PFSK-1 (cell line): Measurements from ENCODE around the gene DSP.

Source experiments
- FOXP2 ChIP-seq: optimal IDR thresholded peaks from 2 replicates; pipeline ENCODE3; 2011; ENCODE audit warnings: borderline replicate concordance, control low read depth, inconsistent platforms; ENCODE audit not compliant: insufficient read depth; ENCODE audit errors: extremely low read length, extremely low read depth
- POLR2AphosphoS5 ChIP-seq: IDR thresholded peaks from 2 replicates; pipeline ENCODE4 v1.6.1; 2012; ENCODE audit warnings: low read depth, mild to moderate bottlenecking, control low read depth, low read length, moderate library complexity
- REST ChIP-seq, 2 experiments: IDR thresholded peaks; 2 replicates each; pipeline versions ENCODE4 v1.6.1 to v1.8.0; 2011 to 2012; ENCODE audit warnings: low read depth in 2 of 2, low read length in 2 of 2, control low read depth in 1 of 2, inconsistent platforms in 1 of 2, mild to moderate bottlenecking in 1 of 2, moderate library complexity in 1 of 2; ENCODE audit not compliant: insufficient read depth in 1 of 2
- SIN3A ChIP-seq: IDR thresholded peaks from 2 replicates; pipeline ENCODE4 v1.6.1; 2012; ENCODE audit warnings: mild to moderate bottlenecking, low read length, moderate library complexity, borderline replicate concordance; ENCODE audit not compliant: insufficient read depth
- TAF1 ChIP-seq: IDR thresholded peaks from 2 replicates; pipeline ENCODE4 v1.6.1; 2012; ENCODE audit warnings: low read length, control low read depth, borderline replicate concordance; ENCODE audit not compliant: insufficient read depth

DSP gene

GRCh38 chr6:7561153-7561964, 19.9 kb downstream of the DSP start:
- no peak for TF ChIP-seq REST (IDR thresholded peaks at IDR 0.05; ENCODE audit: insufficient read depth in 1 of 2, low read depth in 2 of 2, low read length in 2 of 2)
- no peak for TF ChIP-seq SIN3A
- TF ChIP-seq TAF1, result no peak
- TF ChIP-seq POLR2AphosphoS5, result no peak
- no peak for TF ChIP-seq FOXP2

- no peak for TF ChIP-seq SIN3A
- no peak for TF ChIP-seq REST (IDR thresholded peaks at IDR 0.05; ENCODE audit: insufficient read depth in 1 of 2, low read depth in 2 of 2, low read length in 2 of 2)
- no peak for TF ChIP-seq TAF1
- TF ChIP-seq POLR2AphosphoS5, result no peak
- TF ChIP-seq FOXP2, result no peak
These were observed 21.3 kb downstream of the DSP start for GRCh38 chr6:7562769-7563168.

DNA sequence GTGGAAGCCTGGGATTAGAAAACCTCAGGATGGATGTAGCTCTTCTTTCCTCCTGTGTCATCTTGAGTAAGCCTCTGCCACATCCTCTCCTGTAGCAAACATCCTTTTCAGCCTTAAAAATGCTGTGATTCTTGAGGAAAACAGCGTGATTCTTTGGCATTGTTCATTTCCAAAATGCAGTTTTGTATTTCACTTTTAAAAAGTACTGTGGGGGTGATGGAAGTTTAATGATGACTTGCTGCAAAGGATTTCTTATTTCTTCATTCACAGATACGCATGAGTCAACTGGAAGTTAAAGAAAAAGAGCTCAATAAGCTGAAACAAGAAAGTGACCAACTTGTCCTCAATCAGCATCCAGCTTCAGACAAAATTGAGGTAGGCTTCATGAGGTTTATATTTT, 24.6 kb downstream of the DSP start:
- no peak for TF ChIP-seq FOXP2
- no peak for TF ChIP-seq TAF1
- TF ChIP-seq REST (IDR thresholded peaks at IDR 0.05; ENCODE audit: insufficient read depth in 1 of 2, low read depth in 2 of 2, low read length in 2 of 2), result no peak
- no peak for TF ChIP-seq SIN3A
- no peak for TF ChIP-seq POLR2AphosphoS5

GRCh38 chr6:7566617-7567173, 25.2 kb downstream of the DSP start:
- TF ChIP-seq POLR2AphosphoS5 (no peak), SIN3A (no peak), REST (IDR thresholded peaks at IDR 0.05; ENCODE audit: insufficient read depth in 1 of 2, low read depth in 2 of 2, low read length in 2 of 2) (no peak), FOXP2 (no peak), TAF1 (no peak)
